Hematopoietic multipotent progenitor cell treated with erythropoietin and hydrocortisone succinate and interleukin-3 and kit ligand, for 8 days (in vitro differentiated cells): ENCODE results near the gene MOGAT3.

Experiments
- DNase-seq: peaks from one replicate; pipeline ENCODE4 v3.0.0-alpha.2; 2015

Gene MOGAT3

DNA sequence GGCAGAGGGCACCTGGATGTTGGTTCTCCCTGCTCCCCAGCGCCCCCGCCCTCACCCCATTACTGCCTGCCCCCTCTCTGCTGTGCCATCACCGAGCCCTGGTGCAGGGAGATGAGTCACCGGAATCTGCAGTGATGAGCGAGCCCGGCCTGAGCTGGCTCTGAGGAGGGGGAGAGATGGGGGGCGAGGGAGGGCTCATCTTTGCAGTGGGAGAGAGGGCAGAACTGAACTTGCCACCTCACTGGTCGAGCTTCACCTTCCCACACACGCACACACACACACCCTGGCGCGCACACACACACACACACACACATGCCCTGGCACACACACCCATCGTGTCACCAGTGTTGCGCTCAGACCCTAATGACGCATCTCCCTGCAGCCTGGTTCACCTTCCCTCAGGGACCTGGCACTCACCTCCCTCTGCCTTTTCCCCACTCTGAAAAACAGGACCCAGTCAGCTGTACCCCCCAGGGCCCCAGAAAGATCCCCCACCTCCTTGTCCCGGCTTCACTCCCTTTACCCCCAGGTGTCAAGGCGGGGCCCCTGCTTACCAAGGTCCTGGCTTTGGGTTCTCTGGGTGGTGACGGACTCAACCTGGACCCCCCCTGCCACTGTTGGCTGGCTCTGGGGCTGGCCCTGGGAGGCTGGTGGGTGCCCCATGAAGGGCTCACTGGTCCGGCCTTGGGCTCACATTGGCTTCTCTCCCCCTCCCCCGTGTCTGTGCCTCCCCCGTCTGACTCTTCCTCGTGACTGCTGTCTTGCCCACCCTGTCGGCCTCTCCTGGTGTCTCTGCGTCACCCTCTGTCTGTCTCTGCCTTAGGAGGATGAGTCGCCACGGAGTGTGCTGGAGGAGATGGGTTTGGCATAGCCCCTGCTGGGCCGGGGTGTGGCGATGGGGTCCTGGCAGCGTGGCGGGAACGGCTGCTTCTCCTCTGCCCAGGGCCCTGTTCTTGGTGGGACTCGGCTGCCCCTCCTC, 40.9 kb downstream of the MOGAT3 start:
- DNase-seq = no peak

DNA sequence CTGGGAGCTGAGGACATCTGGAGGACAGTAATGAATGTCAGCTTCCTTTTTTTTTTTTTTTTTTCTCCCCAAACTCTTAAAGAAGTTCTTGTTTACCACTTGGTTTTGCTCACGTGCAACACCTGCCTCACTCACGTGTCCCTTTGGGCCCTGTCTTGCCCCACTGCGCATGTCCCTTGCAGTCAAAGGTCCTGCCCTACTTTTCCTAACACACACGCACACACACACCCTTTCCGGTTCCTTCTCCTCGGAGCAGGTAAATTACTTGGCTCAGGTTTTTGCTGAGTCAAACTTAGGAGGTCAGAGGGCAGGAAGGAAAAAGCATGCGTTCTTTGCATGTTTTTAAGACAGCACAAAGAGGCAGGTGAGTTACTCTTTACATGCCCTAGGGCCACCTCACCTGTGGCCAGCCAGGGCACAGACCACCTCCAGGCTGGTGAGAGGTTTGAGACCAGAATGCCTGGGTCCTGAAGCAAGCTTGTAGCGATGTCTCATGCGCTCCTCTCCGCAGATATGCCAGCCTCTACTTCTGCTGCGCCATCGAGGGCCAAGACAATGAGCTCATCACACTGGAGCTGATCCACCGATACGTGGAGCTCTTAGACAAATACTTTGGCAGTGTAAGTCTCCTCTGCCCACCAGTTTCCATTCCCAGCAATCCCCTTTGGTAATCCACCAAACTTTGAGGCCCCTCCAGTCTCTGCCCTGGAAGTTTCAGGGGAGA, 43.8 kb downstream of the MOGAT3 start:
- DNase-seq = no peak

DNA sequence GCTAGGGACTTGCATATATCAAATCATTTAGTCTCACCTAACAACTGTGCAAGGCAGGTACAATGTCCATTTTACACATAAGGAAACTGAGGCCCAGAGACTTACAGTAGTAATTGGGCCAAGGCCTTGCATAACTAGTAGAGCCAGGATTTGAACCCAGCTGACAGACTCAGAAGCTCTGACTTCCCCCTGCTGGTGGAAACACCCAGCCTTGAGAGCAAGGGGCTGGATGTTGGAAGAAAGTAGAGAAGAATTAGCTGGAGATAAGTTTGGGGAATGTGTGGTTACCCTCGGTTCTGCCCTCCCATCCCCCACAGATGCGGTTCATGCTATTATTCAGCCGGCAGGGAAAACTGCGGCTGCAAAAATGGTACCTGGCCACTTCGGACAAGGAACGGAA, 44.6 kb downstream of the MOGAT3 start:
- DNase-seq = peak; percentile 22

DNA sequence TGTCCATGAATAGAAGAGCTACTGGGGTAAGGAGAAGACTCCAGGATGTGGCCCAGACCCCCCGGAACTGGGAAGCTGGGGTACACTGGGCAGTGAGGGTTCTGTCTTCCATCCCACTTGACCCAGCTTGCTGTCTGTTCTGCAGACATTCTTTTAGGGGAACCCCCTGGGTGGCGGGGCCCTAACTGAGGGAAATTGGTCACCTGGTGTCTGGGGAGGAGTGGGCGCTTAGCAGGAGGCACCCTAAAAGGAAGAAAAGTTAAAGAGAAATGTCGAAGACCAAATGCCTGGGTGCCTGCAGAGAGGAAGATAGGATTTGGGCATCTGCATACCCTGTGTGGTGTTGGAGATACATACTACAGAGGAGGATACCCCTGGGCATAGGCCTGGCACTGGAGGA, 45.5 kb downstream of the MOGAT3 start:
- no peak for DNase-seq

DNA sequence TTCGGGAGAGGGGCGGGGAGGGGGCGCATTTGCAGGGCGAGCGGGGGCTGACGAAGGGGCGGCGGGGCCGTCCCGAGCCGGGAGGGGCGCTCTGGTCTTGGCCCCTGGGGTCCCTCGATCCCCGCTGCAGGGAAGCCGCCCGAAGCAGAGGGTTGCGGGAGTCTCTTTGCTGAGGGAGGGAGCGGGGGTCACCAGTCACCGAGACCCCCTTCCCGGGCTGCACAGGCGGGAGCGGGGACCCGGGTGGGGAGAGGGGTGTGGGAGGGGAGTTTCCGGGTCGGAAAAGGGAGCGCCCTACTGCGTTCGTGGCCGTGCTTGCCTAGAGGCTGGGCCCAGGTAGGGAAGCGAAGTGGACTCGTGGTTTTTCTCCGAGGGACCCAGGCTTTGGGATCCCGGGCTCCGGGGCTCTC, 46.1 kb downstream of the MOGAT3 start:
- DNase-seq = no peak

DNA sequence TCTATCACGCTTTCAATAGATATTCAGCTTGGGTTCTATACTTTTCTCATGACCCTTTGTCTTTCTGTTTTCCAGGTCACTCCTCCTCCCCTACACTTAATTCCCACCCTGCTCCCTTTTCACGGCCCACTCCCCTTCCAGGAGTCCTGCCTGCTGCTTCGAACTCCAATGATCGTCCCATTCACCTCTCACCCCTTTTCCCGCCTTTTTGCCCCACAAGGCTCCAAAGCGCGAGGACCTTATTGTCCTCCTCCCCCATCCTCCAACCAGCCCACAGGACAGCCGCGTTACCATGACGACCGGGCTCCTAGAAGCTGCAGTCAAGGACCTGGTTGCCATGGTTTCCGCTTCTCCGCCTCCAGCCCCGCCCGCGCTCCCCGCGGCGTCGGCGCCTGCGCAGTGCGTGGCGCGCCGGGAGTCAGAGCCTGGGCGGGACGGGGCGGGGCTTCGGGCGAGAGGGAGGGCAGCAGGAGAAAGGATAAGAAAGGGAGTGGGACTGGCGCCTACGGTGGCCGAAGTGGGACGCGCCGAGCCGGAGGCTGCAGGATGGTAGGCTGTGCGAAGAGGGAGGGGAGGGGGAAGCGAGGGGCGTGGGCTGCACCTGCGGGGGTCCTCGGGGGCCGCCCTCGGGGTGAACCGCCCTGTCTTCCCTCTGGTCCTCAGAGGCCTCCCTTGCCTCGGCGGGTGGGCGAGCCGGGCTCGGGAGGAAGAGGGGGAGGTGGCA, 46.7 kb downstream of the MOGAT3 start, which contains the start of gene AP1S1:
TSS of gene AP1S1 (plus strand) at position 508 of the 724 bp plus-strand sequence. CDS start at position 547, 39 bp downstream.
- DNase-seq = peak; percentile 95

DNA sequence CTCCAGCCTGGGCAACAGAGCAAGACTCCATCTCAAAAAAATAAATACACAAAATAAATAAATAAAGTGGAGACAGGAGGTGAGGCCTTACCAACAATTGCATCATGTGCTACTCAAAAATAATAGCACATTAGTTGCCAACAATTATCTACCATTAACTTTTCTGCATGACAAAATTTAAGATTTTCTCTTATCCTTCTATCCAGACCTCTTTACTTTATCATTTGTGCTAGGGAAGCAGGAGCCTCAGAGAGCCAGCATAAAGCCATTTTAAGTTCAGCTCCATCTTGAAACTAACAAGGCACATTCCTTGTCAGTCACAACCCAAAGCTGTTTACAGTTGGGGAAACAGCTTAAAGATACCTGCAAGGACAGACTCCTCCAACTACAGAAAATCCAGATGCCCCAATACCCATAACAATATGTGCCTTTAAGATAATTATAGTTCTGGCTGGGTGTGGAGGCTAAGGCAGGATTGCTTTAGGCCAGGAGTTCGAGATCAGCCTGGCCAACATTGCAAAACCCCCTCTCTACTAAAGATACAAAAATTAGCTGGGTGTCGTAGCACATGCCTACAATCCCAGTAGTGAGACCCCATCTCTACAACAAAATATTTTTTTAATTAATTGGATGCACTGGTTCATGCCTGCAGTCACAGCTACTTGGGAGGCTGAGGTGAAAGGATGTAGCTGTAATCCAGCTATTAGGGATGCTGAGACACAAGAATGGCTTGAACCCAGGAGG, 48.8 kb downstream of the MOGAT3 start:
- DNase-seq = peak; percentile 16
